HL-60 (cell line): ENCODE data around the gene VWA2.

Experiments
- DNase-seq, 2 experiments: peaks; one replicate each; pipeline ENCODE4 v3.0.0-alpha.2; 2010 to 2020; ENCODE audit warnings: low read depth in 1 of 2, low spot score in 1 of 2
- H3K27ac ChIP-seq: fragments of 250-450 bp; sonication (Bioruptor Pico); replicated peaks from 2 replicates; pipeline ENCODE4 v1.5.1; 2020; ENCODE audit warnings: mild to moderate bottlenecking, moderate library complexity
- H3K27me3 ChIP-seq: fragments of 250-450 bp; sonication (Bioruptor Pico); 2 replicates; pipeline ENCODE4 v1.5.1; 2021; ENCODE audit warnings: mild to moderate bottlenecking, moderate library complexity; ENCODE audit not compliant: insufficient read depth, poor library complexity, severe bottlenecking
- H3K4me3 ChIP-seq: replicated peaks from 2 replicates; pipeline ENCODE4 v1.5.1; 2011; ENCODE audit warnings: mild to moderate bottlenecking, control low read depth, low read length; ENCODE audit not compliant: insufficient read depth
- GABPA ChIP-seq: IDR thresholded peaks from 2 replicates; pipeline ENCODE4 v1.6.1; 2012; ENCODE audit warnings: low read depth
- POLR2AphosphoS5 ChIP-seq: IDR thresholded peaks from 2 replicates; pipeline ENCODE4 v1.6.1; 2012; ENCODE audit warnings: low read depth
- SPI1 ChIP-seq: IDR thresholded peaks from 2 replicates; pipeline ENCODE4 v1.6.1; 2012; ENCODE audit warnings: low read depth, mild to moderate bottlenecking, borderline replicate concordance
- TF ChIP-seq, protein P1 (sequence below): IDR thresholded peaks from one replicate; pipeline ENCODE4 v1.5.1; 2011; ENCODE audit warnings: low read length, control low read depth, inconsistent platforms; ENCODE audit not compliant: insufficient read depth
- TF ChIP-seq, protein P2 (sequence below): IDR thresholded peaks from 2 replicates; pipeline ENCODE4 v1.6.1; 2012; ENCODE audit warnings: low read depth; ENCODE audit not compliant: insufficient replicate concordance

Gene VWA2

DNA sequence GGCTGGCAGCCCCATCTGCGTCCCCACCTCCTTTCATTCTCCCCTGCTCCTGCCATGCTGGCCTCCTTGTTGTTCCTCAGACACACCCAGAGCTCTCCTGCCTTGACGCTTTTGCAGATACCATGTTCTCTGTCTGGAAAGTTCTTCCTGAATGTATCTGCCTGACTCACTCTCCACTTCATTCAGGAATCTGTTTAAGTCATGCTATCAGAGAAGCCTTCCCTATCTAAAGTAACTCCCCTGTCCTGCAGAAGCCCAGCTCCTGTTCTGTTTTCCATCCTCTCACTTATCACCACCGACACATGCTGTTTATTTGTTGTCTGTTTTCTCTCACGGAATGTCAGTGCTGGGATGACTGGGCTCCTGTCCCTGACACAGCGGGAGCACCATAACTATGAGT is 83.3 kb downstream of the VWA2 start:
- H3K4me3 ChIP-seq, result no peak overlapping the region
- H3K27ac ChIP-seq, result no peak overlapping the region
- TF ChIP-seq, protein P1, sequence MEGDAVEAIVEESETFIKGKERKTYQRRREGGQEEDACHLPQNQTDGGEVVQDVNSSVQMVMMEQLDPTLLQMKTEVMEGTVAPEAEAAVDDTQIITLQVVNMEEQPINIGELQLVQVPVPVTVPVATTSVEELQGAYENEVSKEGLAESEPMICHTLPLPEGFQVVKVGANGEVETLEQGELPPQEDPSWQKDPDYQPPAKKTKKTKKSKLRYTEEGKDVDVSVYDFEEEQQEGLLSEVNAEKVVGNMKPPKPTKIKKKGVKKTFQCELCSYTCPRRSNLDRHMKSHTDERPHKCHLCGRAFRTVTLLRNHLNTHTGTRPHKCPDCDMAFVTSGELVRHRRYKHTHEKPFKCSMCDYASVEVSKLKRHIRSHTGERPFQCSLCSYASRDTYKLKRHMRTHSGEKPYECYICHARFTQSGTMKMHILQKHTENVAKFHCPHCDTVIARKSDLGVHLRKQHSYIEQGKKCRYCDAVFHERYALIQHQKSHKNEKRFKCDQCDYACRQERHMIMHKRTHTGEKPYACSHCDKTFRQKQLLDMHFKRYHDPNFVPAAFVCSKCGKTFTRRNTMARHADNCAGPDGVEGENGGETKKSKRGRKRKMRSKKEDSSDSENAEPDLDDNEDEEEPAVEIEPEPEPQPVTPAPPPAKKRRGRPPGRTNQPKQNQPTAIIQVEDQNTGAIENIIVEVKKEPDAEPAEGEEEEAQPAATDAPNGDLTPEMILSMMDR, result no peak
- H3K27me3 ChIP-seq, result no peaks in the 10 kb centered on the region
- DNase-seq, result no peak

DNA sequence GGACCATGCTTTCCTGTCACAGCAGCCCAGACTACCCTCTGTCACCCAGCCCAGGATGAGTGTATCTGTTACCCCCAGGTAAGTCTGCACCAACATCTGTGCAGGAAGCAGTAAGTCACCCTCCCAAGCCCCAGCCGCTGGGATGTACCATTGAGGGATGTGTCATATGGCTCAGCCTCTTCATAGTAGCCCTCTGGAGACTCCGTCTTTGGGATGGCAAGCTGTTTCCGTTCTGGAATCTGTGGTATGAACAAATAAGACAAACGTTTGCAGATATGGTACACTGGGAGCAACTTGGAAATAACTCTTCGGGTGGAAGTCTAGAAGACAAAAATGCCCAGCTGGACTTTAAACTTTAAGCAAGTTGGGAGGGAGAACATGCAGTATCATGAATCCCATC is 84.0 kb downstream of the VWA2 start:
- no peak overlapping the region for H3K27ac ChIP-seq
- H3K4me3 ChIP-seq, result no peak overlapping the region
- no peaks in the 10 kb centered on the region for H3K27me3 ChIP-seq
- TF ChIP-seq, protein P2, sequence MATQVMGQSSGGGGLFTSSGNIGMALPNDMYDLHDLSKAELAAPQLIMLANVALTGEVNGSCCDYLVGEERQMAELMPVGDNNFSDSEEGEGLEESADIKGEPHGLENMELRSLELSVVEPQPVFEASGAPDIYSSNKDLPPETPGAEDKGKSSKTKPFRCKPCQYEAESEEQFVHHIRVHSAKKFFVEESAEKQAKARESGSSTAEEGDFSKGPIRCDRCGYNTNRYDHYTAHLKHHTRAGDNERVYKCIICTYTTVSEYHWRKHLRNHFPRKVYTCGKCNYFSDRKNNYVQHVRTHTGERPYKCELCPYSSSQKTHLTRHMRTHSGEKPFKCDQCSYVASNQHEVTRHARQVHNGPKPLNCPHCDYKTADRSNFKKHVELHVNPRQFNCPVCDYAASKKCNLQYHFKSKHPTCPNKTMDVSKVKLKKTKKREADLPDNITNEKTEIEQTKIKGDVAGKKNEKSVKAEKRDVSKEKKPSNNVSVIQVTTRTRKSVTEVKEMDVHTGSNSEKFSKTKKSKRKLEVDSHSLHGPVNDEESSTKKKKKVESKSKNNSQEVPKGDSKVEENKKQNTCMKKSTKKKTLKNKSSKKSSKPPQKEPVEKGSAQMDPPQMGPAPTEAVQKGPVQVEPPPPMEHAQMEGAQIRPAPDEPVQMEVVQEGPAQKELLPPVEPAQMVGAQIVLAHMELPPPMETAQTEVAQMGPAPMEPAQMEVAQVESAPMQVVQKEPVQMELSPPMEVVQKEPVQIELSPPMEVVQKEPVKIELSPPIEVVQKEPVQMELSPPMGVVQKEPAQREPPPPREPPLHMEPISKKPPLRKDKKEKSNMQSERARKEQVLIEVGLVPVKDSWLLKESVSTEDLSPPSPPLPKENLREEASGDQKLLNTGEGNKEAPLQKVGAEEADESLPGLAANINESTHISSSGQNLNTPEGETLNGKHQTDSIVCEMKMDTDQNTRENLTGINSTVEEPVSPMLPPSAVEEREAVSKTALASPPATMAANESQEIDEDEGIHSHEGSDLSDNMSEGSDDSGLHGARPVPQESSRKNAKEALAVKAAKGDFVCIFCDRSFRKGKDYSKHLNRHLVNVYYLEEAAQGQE, result no peak
- TF ChIP-seq, protein P1, result no peak
- TF ChIP-seq SPI1 (no peak), POLR2AphosphoS5 (no peak), GABPA (no peak)
- no peak for DNase-seq

DNA sequence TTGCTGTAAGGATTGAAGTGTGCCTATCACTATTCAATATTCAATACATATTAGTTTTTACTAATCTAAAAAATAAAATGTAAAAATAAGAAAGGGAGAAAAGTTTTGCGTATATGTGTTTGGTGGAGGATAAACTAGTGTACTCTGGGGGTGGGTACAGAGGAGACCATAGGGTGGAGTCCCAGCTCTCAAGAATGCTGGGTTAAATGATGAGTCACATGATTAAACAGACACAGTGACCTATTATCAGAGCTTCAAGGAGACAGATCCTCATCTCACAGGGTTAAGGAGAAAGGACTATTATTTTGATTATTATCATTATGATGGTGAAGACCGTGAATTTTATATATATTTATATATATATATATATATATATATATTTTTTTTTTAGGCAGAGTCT is 87.7 kb downstream of the VWA2 start:
- Histone ChIP-seq H3K27me3 (no peaks in the 10 kb centered on the region), H3K27ac (no peak overlapping the region), H3K4me3 (no peak overlapping the region)
- no peak for DNase-seq
- TF ChIP-seq, protein P2, result no peak
- no peak for TF ChIP-seq GABPA
- no peak for TF ChIP-seq SPI1
- no peak for TF ChIP-seq POLR2AphosphoS5
- TF ChIP-seq, protein P1, result no peak

DNA sequence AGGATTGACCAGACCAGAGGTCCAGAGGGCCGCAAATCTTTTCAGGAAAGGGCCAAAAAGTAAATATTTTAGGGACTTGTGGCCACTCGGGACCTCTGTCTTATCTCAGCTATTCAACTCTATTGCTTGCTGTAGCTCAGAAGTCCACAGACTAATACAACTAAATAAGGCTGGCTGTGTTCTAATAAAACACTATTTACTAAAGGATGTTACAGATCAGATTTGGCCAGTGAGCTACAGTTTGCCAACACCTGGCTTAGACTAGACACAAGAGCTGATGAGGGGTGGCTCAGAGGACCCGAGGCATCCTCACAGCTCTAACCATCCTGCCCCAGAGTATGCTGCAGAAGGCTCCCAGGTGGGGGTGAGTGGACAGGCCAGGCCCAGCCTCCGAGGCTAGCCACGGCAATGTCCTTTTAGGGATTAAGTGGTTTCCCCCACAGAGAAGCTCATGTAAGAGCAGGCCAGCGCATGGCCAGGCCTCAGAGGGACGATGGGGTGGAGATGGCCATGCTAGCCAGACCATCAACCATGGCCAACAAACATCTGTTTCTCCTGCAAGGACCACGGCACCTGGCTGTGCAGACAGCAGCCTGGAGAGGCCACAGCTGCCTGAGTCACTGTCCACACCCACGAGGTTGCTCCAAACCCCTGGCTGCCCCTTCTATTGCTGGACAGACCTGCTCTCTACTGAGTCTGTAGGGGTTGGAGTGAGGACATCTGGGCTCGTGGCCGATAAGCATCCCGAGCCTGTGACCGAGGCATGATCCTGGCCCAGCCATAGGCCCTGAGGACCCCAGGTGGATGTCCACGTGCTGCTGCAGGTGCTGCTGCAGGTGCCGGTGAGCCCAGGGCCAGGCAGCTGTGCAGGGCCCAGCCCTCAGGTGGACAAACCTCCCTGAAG is 88.7 kb downstream of the VWA2 start:
- no peak for TF ChIP-seq GABPA
- no peak for TF ChIP-seq SPI1
- TF ChIP-seq, protein P1, result no peak
- TF ChIP-seq POLR2AphosphoS5, result no peak
- TF ChIP-seq, protein P2, result no peak
- no peak for DNase-seq
- no peaks in the 10 kb centered on the region for H3K27me3 ChIP-seq
- H3K27ac ChIP-seq, result no peak overlapping the region
- H3K4me3 ChIP-seq, result no peak overlapping the region
